HepG2 (cell line): ENCODE measurements around the gene FHDC1. TPM values are rescaled to one million over a fixed set of nuclear protein-coding genes. Genes with fewer than 3 reads are reported as not detected.

Experiments used
- ATAC-seq: fragments of 200-7000 bp; cut with Tn5 transposase; 3 replicates; pipeline ENCODE4 v1.9.1; 2020; ENCODE audit warnings: mild to moderate bottlenecking, moderate library complexity
- BruUV-seq: library from RNA; stranded (reverse); fragments of 400-500 nt; replicated peaks from 2 replicates; lab custom pipeline; 2021; lab: Mats Ljungman, UMichigan
- CTCF ChIA-PET: fragments of 300-600 bp; formaldehyde crosslinking; extraction: SDS; loops from one replicate; lab custom pipeline; 2021; ENCODE audit warnings: low total read pairs, inconsistent platforms, low intra/inter-chr PET ratio; lab: Yijun Ruan, JAX
- POLR2A ChIA-PET: fragments of 350-600 bp; sonication (Branson Sonifier 250); formaldehyde crosslinking; loops from one replicate; lab custom pipeline; 2020; ENCODE audit warnings: antibody characterized with exemption, inconsistent platforms; lab: Yijun Ruan, JAX
- DNase-seq: peaks from one replicate; pipeline ENCODE4 v3.0.0-alpha.2; 2015; ENCODE audit warnings: low spot score
- FAIRE-seq: peaks from 3 replicates; lab custom pipeline; 2011; peaks lifted over from hg19 to GRCh38; lab: Jason Lieb, UNC
- H2AFZ ChIP-seq: one replicate; pipeline ENCODE4 v1.6.1; 2011; ENCODE audit warnings: low read length, inconsistent platforms
- H3K27ac ChIP-seq: fragments of 300-600 bp; 3 replicates; pipeline ENCODE4 v1.8.0; 2011; ENCODE audit warnings: mixed run types, mild to moderate bottlenecking, mixed read lengths, low read length, inconsistent platforms; ENCODE audit not compliant: insufficient read depth; ENCODE audit errors: extremely low read length
- H3K27me3 ChIP-seq, 2 experiments: fragments of 200-600 bp in 1 of 2; 2 replicates in 1 of 2; 3 replicates in 1 of 2; pipeline versions ENCODE4 v1.6.0 to v1.8.0; 2011; ENCODE audit warnings: low read length in 2 of 2, mild to moderate bottlenecking in 2 of 2, moderate library complexity in 2 of 2, inconsistent platforms in 1 of 2; ENCODE audit not compliant: insufficient read depth in 2 of 2, control insufficient read depth in 1 of 2
- H3K36me3 ChIP-seq, 2 experiments: fragments of 200-600 bp in 1 of 2; replicated peaks in 1 of 2; 2 replicates in 1 of 2; 3 replicates in 1 of 2; pipeline versions ENCODE4 v1.5.1 to v1.8.0; 2011; ENCODE audit warnings: low read length in 2 of 2, inconsistent platforms in 1 of 2; ENCODE audit not compliant: insufficient read depth in 2 of 2, control insufficient read depth in 1 of 2
- H3K4me1 ChIP-seq: 2 replicates; pipeline ENCODE4 v1.5.1; 2012; ENCODE audit warnings: low read length, inconsistent platforms; ENCODE audit not compliant: insufficient read depth
- H3K4me2 ChIP-seq: 2 replicates; pipeline ENCODE4 v1.6.0; 2011; ENCODE audit warnings: low read depth, low read length, inconsistent platforms
- H3K4me3 ChIP-seq, 3 experiments: fragments of 200-600 bp in 1 of 3; sonication (generic), shearing (Covaris generic) in 1 of 3; replicated peaks in 1 of 3; 2 replicates each; pipeline ENCODE4 v1.5.1; 2011 to 2016; ENCODE audit warnings: low read length in 3 of 3, inconsistent platforms in 2 of 3, low read depth in 2 of 3, mild to moderate bottlenecking in 2 of 3, control low read depth in 1 of 3, mixed read lengths in 1 of 3; ENCODE audit not compliant: insufficient read depth in 1 of 3
- H3K79me2 ChIP-seq: one replicate; pipeline ENCODE4 v1.6.1; 2011; ENCODE audit warnings: low read length, inconsistent platforms; ENCODE audit not compliant: insufficient read depth
- H3K9ac ChIP-seq: 2 replicates; pipeline ENCODE4 v1.6.0; 2011; ENCODE audit warnings: mild to moderate bottlenecking, low read depth, low read length, inconsistent platforms; ENCODE audit not compliant: insufficient read depth
- H3K9me3 ChIP-seq: 2 replicates; pipeline ENCODE4 v1.5.1; 2012; ENCODE audit warnings: mild to moderate bottlenecking, low read length
- H4K20me1 ChIP-seq: 2 replicates; pipeline ENCODE4 v1.6.0; 2011; ENCODE audit warnings: inconsistent platforms, mild to moderate bottlenecking, low read length, moderate library complexity; ENCODE audit not compliant: insufficient read depth
- KDM4B ChIP-seq: sonication (generic); formaldehyde crosslinking; IDR thresholded peaks from 2 replicates; pipeline ENCODE4 v1.4.0; 2020; ENCODE audit warnings: missing genetic modification reagents
- UBTF ChIP-seq: sonication (generic); formaldehyde crosslinking; IDR thresholded peaks from 2 replicates; pipeline ENCODE4 v1.4.0; 2020; ENCODE audit warnings: mild to moderate bottlenecking, missing genetic modification reagents
- ZC3H4 ChIP-seq: sonication (generic); formaldehyde crosslinking; IDR thresholded peaks from 2 replicates; pipeline ENCODE4 v1.4.0; 2020; ENCODE audit warnings: missing genetic modification reagents, borderline replicate concordance
- ZNF749 ChIP-seq: sonication (generic); formaldehyde crosslinking; IDR thresholded peaks from 2 replicates; pipeline ENCODE4 v1.8.0; 2022; ENCODE audit warnings: mild to moderate bottlenecking, missing genetic modification reagents, moderate library complexity, borderline replicate concordance
- ZNF775 ChIP-seq: sonication (generic); formaldehyde crosslinking; IDR thresholded peaks from 2 replicates; pipeline ENCODE4 v1.4.0; 2020; ENCODE audit warnings: missing genetic modification reagents, mild to moderate bottlenecking, moderate library complexity, borderline replicate concordance
- WGBS: methylation state at CpG from one replicate; pipeline ENCODE4 v1.1.6; 2017; ENCODE audit warnings: low lambda C conversion rate; 5-methylcytosine and 5-hydroxymethylcytosine counted together
- in situ Hi-C: cut with HindIII; loops from 2 replicates; pipeline ENCODE4 v1.10.0; 2017; ENCODE audit warnings: low pct_unique_long_range_greater_than_20kb; ENCODE audit not compliant: extremely low pct_ligation_motif_present
- intact Hi-C: fragments of 100-400 bp; cut with micrococcal nuclease; formaldehyde crosslinking; loops from one replicate; pipeline ENCODE4 v1.10.0; 2022; ENCODE audit not compliant: unreplicated experiment
- polyA plus RNA-seq, 8 experiments: library from polyadenylated mRNA; depleted of rRNA in 3 of 8; stranded (reverse) in 7 of 8; unstranded in 1 of 8; fragments of >200 nt; fragmentation: Illumina TruSeq in 4 of 8; extraction: Trizol in 4 of 8; gene quantifications; 2 replicates each; pipeline versions ENCODE4 v1.2.1 to v1.2.3, GENCODE V29; 2011 to 2016; ENCODE audit warnings: low read depth in 4 of 8, missing spikeins in 1 of 8, mixed read lengths in 1 of 8; ENCODE audit not compliant: insufficient read depth in 1 of 8
- total RNA-seq, 5 experiments: library from RNA; depleted of rRNA; stranded (reverse); fragments of >200 nt; fragmentation: Illumina TruSeq; extraction: Trizol; gene quantifications; 2 replicates each; pipeline ENCODE4 v1.2.3, GENCODE V29; 2016; ENCODE audit warnings: low read depth in 1 of 5
- TF ChIP-seq, protein P1 (sequence below): sonication (generic); formaldehyde crosslinking; IDR thresholded peaks from 2 replicates; pipeline ENCODE4 v1.5.1; 2020; ENCODE audit warnings: mild to moderate bottlenecking, missing genetic modification reagents, borderline replicate concordance

Gene FHDC1
- total and polyA plus RNA-seq, 2 of the 13 experiments (the other 11 are each of a cell fraction or from before 2014, with no cell fraction given), result 0.07 to 0.15 TPM

- Histone ChIP-seq H3K4me2 (no peak overlapping the region), H3K4me3 (no peak overlapping the region), H3K9ac (no peak overlapping the region), H3K27me3 (peaks cover 4 to 19% of the 10 kb centered on the region in 2 experiments; a peak in 4 of 5 replicates), H3K27ac (no peak overlapping the region), H4K20me1 (no peaks in the 10 kb centered on the region), H3K36me3 (no peaks in the 10 kb centered on the region), H3K4me1 (peaks cover 8% of the 10 kb centered on the region; the same call in 1 of the 2 replicates), H2AFZ (no peak overlapping the region), H3K79me2 (no peaks in the 10 kb centered on the region)
- DNase-seq (no peak), FAIRE-seq (no peak), ATAC-seq (no peak)
- ChIA-PET CTCF (no interaction called here), POLR2A (no interaction called here)
- in situ Hi-C loops (no loop called here), intact Hi-C loops (no loop called here)
- 94% methylated on average over 2 of the region's 3 CpGs for WGBS
- no TSS peak for BruUV-seq
- TF ChIP-seq ZNF775 (CRISPR knock-in tag) (no peak), ZNF749 (CRISPR knock-in tag) (no peak)
- TF ChIP-seq, protein P1, sequence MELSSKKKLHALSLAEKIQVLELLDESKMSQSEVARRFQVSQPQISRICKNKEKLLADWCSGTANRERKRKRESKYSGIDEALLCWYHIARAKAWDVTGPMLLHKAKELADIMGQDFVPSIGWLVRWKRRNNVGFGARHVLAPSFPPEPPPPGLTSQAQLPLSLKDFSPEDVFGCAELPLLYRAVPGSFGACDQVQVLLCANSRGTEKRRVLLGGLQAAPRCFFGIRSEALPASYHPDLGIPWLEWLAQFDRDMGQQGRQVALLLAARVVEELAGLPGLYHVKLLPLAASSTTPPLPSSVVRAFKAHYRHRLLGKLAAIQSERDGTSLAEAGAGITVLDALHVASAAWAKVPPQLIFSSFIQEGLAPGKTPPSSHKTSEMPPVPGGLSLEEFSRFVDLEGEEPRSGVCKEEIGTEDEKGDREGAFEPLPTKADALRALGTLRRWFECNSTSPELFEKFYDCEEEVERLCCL (CRISPR knock-in tag), result no peak
- TF ChIP-seq, all 625 proteins: peak for 0
- no peaks in the 10 kb centered on the region for H3K9me3 ChIP-seq
These were observed 57.9 kb downstream of the FHDC1 start for GRCh38 chr4:152994038-152994437.

- H3K4me3 ChIP-seq, result no peak overlapping the region
- CTCF ChIA-PET, result no interaction called here
- no peak overlapping the region for H3K27ac ChIP-seq
- H3K27me3 ChIP-seq, result peaks cover 5 to 38% of the 10 kb centered on the region in 2 experiments; a peak in 4 of 5 replicates
- FAIRE-seq (no peak), DNase-seq (no peak), ATAC-seq (no peak)
- H3K4me1 ChIP-seq, result peaks cover 8% of the 10 kb centered on the region; the same call in 1 of the 2 replicates
- in situ Hi-C loops (no loop called here), intact Hi-C loops (no loop called here)
- H3K36me3 ChIP-seq, result no peaks in the 10 kb centered on the region
- H3K9ac ChIP-seq, result no peak overlapping the region
- no peaks in the 10 kb centered on the region for H3K9me3 ChIP-seq
- POLR2A ChIA-PET, result no interaction called here
- H3K79me2 ChIP-seq, result no peaks in the 10 kb centered on the region
- no peak overlapping the region for H3K4me2 ChIP-seq
- 14% methylated on average over 8 of the region's 8 CpGs for WGBS
- BruUV-seq, result no TSS peak
- H2AFZ ChIP-seq, result no peak overlapping the region
- no peaks in the 10 kb centered on the region for H4K20me1 ChIP-seq
- TF ChIP-seq ZC3H4 (no peak), KDM4B (CRISPR knock-in tag) (no peak), UBTF (CRISPR knock-in tag) (no peak)
These were observed 60.0 kb downstream of the FHDC1 start for GRCh38 chr4:152996111-152996571.
